ENCODE measurements around the gene FAM186B.

The FAM186B gene

DNA sequence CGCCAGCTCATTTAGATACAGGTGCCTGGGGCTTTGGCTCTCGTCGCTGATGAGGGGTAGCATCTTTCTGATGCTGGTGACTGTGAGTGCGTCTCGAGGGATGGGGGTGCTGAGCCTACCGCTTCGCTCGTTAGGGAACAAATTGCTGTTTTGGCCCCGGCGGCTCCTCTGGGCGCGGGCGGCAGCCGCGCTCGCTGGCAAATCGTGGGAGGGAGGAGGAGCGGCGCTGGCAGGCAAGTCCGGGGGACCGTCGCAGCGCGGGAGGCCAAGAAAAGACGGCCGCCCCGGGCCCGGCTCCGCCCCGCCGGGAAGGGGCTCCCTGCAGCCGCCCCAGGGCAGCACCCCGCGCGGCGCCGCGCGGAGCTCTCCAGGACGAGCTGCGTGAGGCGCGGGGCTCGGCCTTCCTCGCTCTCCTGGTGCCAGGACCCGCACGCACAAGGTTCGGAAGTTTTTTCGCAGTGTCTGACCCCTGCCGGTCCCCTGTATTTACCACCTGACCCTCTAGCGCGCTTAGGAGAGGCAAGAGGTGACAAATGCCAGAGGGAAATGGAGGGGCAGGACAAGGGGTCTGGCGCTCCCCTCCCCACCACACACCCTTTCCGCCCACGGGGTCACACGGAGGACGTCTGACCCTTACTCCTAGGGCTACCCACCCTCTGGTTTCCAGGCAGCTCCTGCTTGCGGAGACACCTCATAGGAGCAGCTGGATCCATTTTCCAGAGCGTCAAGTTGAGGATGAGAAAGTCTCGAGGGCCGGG, 67.5 kb downstream of the FAM186B start:
- no peak for DNase-seq (ENCODE audit: low spot score)
